GM12874 (cell line): ENCODE results near the gene MGAT5B.

ENCODE experiments used
- TF ChIP-seq, protein P1 (sequence below): IDR thresholded peaks from 2 replicates; pipeline ENCODE4 v1.5.1; 2011; ENCODE audit warnings: low read depth, mild to moderate bottlenecking, control low read depth, low read length, moderate library complexity; ENCODE audit not compliant: insufficient read depth

The MGAT5B gene

DNA sequence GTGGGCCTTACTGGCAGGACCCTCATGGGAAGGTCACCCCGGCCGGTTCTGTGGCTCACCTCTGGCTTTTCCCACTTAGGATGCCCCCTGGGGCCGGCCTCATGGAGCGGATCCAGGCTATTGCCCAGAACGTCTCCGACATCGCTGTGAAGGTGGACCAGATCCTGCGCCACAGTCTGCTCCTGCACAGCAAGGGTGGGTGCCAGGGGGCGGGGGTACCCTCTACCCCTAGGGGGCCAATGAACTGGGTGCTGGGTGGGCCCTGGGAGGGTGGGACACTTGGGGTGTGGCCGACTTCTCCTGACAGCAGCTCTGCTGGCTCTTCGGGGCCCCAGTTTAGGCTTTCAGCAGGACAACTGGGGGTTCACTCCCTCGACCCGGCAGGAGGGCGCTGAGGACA, 34.3 kb downstream of the MGAT5B start:
- TF ChIP-seq, protein P1, sequence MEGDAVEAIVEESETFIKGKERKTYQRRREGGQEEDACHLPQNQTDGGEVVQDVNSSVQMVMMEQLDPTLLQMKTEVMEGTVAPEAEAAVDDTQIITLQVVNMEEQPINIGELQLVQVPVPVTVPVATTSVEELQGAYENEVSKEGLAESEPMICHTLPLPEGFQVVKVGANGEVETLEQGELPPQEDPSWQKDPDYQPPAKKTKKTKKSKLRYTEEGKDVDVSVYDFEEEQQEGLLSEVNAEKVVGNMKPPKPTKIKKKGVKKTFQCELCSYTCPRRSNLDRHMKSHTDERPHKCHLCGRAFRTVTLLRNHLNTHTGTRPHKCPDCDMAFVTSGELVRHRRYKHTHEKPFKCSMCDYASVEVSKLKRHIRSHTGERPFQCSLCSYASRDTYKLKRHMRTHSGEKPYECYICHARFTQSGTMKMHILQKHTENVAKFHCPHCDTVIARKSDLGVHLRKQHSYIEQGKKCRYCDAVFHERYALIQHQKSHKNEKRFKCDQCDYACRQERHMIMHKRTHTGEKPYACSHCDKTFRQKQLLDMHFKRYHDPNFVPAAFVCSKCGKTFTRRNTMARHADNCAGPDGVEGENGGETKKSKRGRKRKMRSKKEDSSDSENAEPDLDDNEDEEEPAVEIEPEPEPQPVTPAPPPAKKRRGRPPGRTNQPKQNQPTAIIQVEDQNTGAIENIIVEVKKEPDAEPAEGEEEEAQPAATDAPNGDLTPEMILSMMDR = no peak

DNA sequence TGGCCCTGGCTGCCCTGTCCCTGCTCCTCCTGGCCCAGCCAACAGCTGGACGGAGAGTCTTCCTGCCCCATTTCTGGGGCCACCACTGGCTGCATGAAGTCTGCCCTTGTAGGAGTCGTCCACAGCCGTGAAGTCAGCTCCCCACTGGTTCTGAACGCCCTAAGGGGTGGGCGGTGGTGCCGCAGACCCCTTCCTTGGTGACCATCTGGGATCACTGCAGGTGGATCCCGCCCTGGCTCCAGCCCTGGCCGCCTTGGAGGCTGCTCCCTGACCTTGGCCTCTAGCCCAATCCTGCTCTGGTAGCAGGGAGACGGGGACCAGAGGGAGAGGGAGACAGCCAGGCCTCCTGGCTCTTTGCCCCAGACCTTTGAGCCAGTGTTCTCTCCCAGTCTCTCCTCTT, 35.4 kb downstream of the MGAT5B start:
- TF ChIP-seq, protein P1 = no peak

DNA sequence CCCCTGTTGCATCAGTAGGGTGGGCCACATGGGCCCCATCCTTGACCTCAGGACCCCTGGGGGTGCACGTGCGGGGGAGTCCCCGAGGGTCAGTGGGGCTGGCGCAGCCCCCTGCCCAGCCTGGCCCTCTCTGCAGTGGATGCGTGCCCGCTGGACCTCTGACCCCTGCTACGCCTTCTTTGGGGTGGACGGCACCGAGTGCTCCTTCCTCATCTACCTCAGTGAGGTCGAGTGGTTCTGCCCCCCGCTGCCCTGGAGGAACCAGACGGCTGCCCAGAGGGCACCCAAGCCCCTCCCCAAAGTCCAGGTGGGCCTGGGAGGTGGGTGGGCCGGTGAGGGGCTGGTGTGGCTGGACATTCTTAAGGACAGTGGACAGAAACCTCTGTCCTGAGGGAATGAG, 35.9 kb downstream of the MGAT5B start:
- TF ChIP-seq, protein P1 = no peak

DNA sequence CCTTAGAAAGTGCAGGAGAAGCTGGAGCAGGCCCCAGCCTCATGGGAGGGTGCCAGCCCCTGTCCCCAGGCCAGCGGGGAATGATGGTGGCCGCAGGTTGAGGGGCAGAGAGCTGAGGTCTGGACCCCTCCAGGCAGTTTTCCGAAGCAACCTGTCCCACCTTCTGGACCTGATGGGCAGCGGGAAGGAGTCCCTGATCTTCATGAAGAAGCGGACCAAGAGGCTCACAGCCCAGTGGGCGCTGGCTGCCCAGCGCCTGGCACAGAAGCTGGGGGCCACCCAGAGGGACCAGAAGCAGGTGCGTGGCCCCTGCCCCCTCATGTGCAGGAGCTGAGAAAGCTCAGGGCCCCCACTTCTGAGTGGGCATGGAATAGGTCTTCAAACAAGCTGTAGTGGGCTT, 36.8 kb downstream of the MGAT5B start:
- TF ChIP-seq, protein P1 = no peak

DNA sequence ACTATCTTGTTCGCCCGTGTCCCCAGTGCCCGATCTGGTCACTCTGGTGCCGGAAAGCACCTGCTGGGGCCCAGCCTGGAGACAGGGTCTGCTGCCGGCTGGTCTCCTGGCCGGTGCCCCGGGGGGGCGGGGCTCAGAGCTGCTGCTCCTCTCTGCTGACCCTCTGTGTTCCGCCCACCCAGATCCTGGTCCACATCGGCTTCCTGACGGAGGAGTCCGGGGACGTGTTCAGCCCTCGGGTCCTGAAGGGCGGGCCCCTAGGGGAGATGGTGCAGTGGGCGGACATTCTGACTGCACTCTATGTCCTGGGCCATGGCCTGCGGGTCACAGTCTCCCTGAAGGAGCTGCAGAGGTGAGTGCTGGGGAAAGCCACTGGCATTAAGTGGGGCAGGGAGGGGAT, 37.6 kb downstream of the MGAT5B start:
- TF ChIP-seq, protein P1 = no peak

DNA sequence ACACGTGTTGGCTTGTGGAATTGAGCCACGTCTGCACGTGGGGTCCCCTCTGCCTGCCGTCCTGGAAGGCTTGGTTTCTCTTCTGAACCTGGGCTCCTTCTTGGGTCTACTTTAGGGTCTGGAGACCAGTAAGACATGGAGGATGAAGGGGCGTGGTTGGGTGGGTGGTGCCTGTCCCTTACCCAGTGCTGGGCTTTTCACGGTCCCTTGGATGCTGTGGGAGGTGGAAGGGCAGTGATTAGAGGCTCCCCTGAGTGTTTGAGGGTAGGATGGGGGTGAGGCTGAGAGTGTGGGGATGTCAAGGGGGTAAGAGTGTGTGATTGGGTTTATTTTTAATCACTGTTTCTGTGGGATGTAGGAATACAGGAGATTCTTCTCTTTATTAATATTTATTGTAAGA, 38.3 kb downstream of the MGAT5B start:
- TF ChIP-seq, protein P1 = no peak

DNA sequence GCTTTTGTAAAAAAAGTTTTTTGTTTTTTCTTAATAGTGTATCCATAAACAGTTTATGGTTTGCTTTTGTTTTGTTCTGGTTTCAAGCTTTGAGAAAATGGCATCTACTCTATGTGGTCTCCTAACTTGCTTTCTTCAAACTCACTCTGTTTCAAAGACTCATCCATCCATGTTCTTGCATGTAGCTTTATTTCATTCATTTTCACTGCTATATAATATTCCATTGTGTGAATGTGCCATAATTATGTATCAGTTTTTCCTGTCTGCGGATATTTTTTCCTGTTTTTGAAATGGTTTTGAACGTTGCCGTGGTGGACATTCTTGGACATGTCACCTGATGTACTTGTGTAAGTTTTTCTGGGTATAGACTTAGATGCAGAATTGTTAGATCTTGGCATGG, 39.1 kb downstream of the MGAT5B start:
- TF ChIP-seq, protein P1 = no peak
